Motor neuron (in vitro differentiated cells): ENCODE measurements around the gene NOTCH3. TPM values are rescaled to one million over a fixed set of nuclear protein-coding genes. Genes with fewer than 3 reads are reported as not detected.

Source experiments
- ATAC-seq, 8 experiments: fragments of 200-7000 bp; cut with Tn5 transposase; replicated peaks in 6 of 8; 2 replicates each; pipeline ENCODE4 v1.8.0; 2021; ENCODE audit warnings: mild to moderate bottlenecking in 8 of 8, moderate library complexity in 8 of 8
- H3K27ac ChIP-seq, 2 donors: fragments of 250-450 bp; sonication (Bioruptor Pico); 2 replicates each; pipeline ENCODE4 v1.9.0; 2021; ENCODE audit warnings: antibody characterized with exemption in 2 of 2, mild to moderate bottlenecking in 2 of 2, moderate library complexity in 1 of 2
- H3K4me1 ChIP-seq, 2 donors: fragments of 250-450 bp; sonication (Bioruptor Pico); replicated peaks in 1 of 2; 2 replicates each; pipeline ENCODE4 v1.6.1; 2021; ENCODE audit warnings: antibody characterized with exemption in 2 of 2, mild to moderate bottlenecking in 2 of 2, moderate library complexity in 1 of 2
- H3K4me3 ChIP-seq, 5 donors: fragments of 250-450 bp; sonication (Bioruptor Pico); 2 replicates each; pipeline ENCODE4 v1.9.0; 2021; ENCODE audit warnings: antibody characterized with exemption in 5 of 5, mild to moderate bottlenecking in 5 of 5, moderate library complexity in 4 of 5
- WGBS, 10 experiments: fragments of 450-650 bp; shearing (Covaris generic); methylation state at CpG; one replicate each; pipeline ENCODE4 v1.0.0; 2022; 5-methylcytosine and 5-hydroxymethylcytosine counted together
- in situ Hi-C, 9 experiments: fragments of 400-800 bp; cut with MboI; loops; one replicate each; pipeline ENCODE4 v1.15.0; 2021; ENCODE audit warnings: low sequenced_read_pairs in 9 of 9, low pct_unique_long_range_greater_than_20kb in 2 of 9; ENCODE audit not compliant: unreplicated experiment in 9 of 9
- total RNA-seq, 8 experiments: library from RNA; unstranded; fragments of 300-600 nt; gene quantifications; 2 replicates each; pipeline versions ENCODE4 v1.2.3 to v1.2.4, GENCODE V29; 2022

NOTCH3 gene
- total RNA-seq, 8 experiments from 2014 or later = 3.0 to 26.4 (median 7.7) TPM

- Histone ChIP-seq H3K4me1 (no peaks in the 10 kb centered on the region), H3K4me3 (no peak overlapping the region), H3K27ac (no peak overlapping the region)
- WGBS, 10 experiments = 60 to 100% (median 100%) methylated on average over 1 of the region's 2 CpGs; no CpG with 5 or more reads in 5 of the 10 experiments
- ATAC-seq = peak in 3 of 8 experiments; percentile 54 to 72 (median 71)
- in situ Hi-C loops = no loop called here
Measured at GRCh38 chr19:15118248-15118647, 82.5 kb downstream of the NOTCH3 start.

- Histone ChIP-seq H3K4me1 (no peaks in the 10 kb centered on the region), H3K4me3 (no peak overlapping the region), H3K27ac (no peak overlapping the region)
- ATAC-seq = no peak
- WGBS, 10 experiments = 80 to 100% (median 90%) methylated on average over 1 to 7 of the region's 12 CpGs; no CpG with 5 or more reads in 6 of the 10 experiments
- in situ Hi-C loops = no loop called here
Measured at GRCh38 chr19:15116856-15117255, 83.9 kb downstream of the NOTCH3 start.

- in situ Hi-C loops = no loop called here
- Histone ChIP-seq H3K4me3 (no peak overlapping the region), H3K4me1 (no peaks in the 10 kb centered on the region), H3K27ac (no peak overlapping the region)
- WGBS, 10 experiments = 40 to 100% (median 73%) methylated on average over 1 to 7 of the region's 23 CpGs; no CpG with 5 or more reads in 5 of the 10 experiments
- peak in 1 of 8 experiments; percentile 6 for ATAC-seq
Measured at GRCh38 chr19:15115762-15116615, 84.8 kb downstream of the NOTCH3 start.

GRCh38 chr19:15115080-15115479, 85.7 kb downstream of the NOTCH3 start:
- ATAC-seq = peak in 2 of 8 experiments; percentile 12 to 15
- Histone ChIP-seq H3K4me3 (no peak overlapping the region), H3K27ac (no peak overlapping the region), H3K4me1 (no peaks in the 10 kb centered on the region)
- WGBS, 10 experiments = 80 to 100% (median 90%) methylated on average over 1 to 8 of the region's 13 CpGs; no CpG with 5 or more reads in 5 of the 10 experiments
- in situ Hi-C loops = no loop called here

DNA sequence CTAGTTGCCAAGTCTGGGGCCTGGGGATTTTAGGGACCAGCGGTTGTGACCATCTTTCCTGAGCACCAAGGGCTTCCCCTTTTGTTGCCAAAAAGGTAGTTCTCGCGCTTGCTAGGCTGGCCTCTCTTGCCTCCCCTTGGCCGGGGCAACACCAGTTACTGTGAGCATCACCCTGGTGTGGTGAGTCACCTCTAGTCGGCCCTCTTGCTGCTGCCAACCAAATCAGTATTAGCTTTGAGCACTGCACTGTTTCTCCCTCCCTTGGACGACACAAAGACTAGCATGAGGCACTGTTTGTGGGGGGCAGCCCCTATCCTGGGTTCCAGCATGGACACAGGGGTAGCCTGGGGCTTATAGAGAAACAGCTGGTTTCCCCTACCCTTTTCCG, 86.6 kb downstream of the NOTCH3 start:
- no peak overlapping the region for H3K27ac ChIP-seq
- peak in 5 of 8 experiments; percentile 7 to 35 (median 14) for ATAC-seq
- no peak overlapping the region for H3K4me3 ChIP-seq
- in situ Hi-C loops = no loop called here
- 100% methylated on average over 1 to 2 of the region's 7 CpGs; no CpG with 5 or more reads in 8 of the 10 experiments for WGBS, 10 experiments
- no peaks in the 10 kb centered on the region for H3K4me1 ChIP-seq

DNA sequence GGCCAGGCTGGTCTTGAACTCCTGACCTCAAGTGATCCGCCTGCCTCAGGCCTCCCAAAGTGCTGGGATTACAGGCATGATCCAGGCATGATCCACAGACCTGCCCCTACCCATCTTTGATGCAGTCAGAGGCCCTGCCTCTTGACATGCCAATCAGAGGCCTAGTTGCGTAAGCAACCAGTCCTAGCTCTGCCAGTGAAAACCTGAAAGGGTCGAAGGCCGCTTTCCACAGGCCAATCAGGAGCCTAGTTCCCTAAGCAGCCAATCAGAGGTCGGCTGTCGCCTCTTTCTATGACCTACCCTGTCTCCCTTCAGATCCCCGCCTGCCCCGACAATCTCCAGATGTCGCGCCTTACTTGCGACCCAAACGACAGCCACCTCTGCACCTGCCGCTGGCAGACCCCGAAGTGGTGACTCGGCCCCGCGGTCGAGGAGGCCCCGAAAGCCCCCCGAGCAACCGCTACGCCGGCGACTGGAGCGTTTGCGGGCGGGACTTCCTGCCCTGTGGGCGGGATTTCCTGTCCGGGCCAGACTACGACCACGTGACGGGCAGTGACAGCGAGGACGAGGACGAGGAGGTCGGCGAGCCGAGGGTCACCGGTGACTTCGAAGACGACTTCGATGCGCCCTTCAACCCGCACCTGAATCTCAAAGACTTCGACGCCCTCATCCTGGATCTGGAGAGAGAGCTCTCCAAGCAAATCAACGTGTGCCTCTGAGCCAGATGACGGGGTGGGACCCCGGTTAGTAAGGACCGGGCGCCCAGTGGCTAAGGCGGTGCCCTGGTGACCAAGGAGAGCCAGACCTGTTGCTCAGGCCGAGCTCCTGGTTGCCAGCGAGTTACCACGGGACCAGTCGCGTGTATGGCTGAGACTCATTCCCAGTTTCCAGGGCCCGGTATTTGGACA, 87.3 kb downstream of the NOTCH3 start:
- 95 to 100% (median 100%) methylated on average over 1 to 21 of the region's 58 CpGs; no CpG with 5 or more reads in 4 of the 10 experiments for WGBS, 10 experiments
- no peak overlapping the region for H3K27ac ChIP-seq
- no peak for ATAC-seq
- H3K4me3 ChIP-seq = no peak overlapping the region
- H3K4me1 ChIP-seq = no peaks in the 10 kb centered on the region
- in situ Hi-C loops = no loop called here

DNA sequence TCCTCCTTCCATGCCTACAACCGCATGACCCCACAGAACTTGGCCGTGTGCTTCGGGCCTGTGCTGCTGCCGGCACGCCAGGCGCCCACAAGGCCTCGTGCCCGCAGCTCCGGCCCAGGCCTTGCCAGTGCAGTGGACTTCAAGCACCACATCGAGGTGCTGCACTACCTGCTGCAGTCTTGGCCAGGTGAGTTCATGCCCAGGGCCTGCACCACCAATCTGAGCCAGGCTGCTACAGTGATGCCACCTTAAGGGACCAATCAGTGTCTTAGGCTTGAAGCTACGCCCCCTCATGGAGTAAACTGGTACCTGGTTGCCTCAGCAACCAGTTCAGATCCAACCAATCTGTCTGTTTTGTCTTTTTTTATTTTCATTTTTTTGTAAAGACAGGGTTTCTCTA, 88.4 kb downstream of the NOTCH3 start:
- WGBS, 10 experiments = 40 to 100% (median 100%) methylated on average over 1 to 11 of the region's 11 CpGs; no CpG with 5 or more reads in 5 of the 10 experiments
- peak in 1 of 8 experiments; percentile 7 for ATAC-seq
- Histone ChIP-seq H3K4me1 (peaks cover 0 to 5% of the 10 kb centered on the region in 2 donors), H3K27ac (no peak overlapping the region), H3K4me3 (no peak overlapping the region)
- in situ Hi-C loops = no loop called here

GRCh38 chr19:15111758-15112157, 89.0 kb downstream of the NOTCH3 start:
- 83 to 100% (median 100%) methylated on average over 1 of the region's 1 CpG; no CpG with 5 or more reads in 7 of the 10 experiments for WGBS, 10 experiments
- ATAC-seq = no peak
- Histone ChIP-seq H3K4me1 (peaks cover 0 to 5% of the 10 kb centered on the region in 2 donors), H3K27ac (no peak overlapping the region), H3K4me3 (no peak overlapping the region)
- in situ Hi-C loops = no loop called here

DNA sequence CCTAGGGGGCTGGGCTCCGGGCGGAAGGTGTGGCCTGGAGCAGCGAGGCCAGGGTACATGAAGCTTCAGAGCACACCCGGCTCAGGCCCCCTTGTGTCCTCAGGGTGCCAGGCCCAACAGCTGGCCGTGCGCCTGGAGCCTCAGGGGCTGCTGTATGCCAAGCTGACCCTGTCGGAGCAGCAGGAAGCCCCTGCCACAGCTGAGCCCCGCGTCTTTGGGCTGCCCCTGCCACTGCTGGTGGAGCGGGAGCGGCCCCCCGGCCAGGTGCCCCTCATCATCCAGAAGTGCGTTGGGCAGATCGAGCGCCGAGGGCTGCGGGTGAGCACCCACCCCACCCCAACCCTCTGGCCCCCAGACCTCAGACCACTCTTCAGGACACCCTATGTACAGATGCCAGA, 90.4 kb downstream of the NOTCH3 start:
- Histone ChIP-seq H3K4me3 (no peak overlapping the region), H3K27ac (no peak overlapping the region), H3K4me1 (peaks cover 0 to 5% of the 10 kb centered on the region in 2 donors)
- ATAC-seq = no peak
- in situ Hi-C loops = no loop called here
- 85% methylated on average over 4 of the region's 17 CpGs; no CpG with 5 or more reads in 9 of the 10 experiments for WGBS, 10 experiments

DNA sequence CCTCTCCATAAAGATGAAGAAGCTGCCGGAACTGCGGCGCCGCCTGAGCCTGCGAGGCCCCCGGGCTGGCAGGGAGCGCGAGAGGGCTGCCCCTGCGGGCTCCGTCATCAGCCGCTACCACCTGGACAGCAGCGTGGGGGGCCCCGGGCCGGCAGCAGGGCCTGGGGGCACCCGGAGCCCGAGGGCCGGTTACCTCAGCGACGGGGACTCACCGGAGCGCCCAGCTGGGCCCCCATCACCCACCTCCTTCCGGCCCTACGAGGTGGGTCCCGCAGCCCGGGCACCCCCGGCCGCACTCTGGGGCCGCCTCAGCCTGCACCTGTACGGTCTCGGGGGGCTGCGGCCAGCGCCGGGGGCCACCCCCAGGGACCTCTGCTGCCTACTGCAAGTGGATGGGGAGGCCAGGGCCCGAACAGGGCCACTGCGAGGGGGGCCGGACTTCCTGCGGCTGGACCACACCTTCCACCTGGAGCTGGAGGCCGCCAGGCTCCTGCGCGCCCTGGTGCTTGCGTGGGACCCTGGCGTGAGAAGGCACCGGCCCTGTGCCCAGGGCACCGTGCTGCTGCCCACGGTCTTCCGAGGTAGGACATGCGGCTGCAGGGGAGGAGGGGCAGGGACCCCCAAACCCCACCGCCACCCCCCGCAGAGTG, 90.9 kb downstream of the NOTCH3 start:
- no peak for ATAC-seq
- H3K4me1 ChIP-seq = peaks cover 0 to 5% of the 10 kb centered on the region in 2 donors
- no peak overlapping the region for H3K27ac ChIP-seq
- no peak overlapping the region for H3K4me3 ChIP-seq
- in situ Hi-C loops = no loop called here
- no CpG with 5 or more reads among the region's 49 CpGs for WGBS, 10 experiments
